Prostate gland (tissue), 2 donors: ENCODE results near the gene TBC1D24.

Experiments
- POLR2A ChIP-seq: fragments of 450-650 bp; IDR thresholded peaks from one replicate; pipeline ENCODE4 v1.6.1; 2016; ENCODE audit warnings: antibody characterized with exemption, mild to moderate bottlenecking
- TF ChIP-seq, protein P1 (sequence below), 4 experiments: fragments of 200-600 bp in 2 of 4; fragments of 450-650 bp in 2 of 4; sonication (generic) in 2 of 4; IDR thresholded peaks; 1 replicate in 3 of 4; 2 replicates in 1 of 4; pipeline ENCODE4 v1.5.1; 2016 to 2019; ENCODE audit warnings: antibody characterized with exemption in 4 of 4, mild to moderate bottlenecking in 2 of 4, moderate library complexity in 2 of 4

DNA sequence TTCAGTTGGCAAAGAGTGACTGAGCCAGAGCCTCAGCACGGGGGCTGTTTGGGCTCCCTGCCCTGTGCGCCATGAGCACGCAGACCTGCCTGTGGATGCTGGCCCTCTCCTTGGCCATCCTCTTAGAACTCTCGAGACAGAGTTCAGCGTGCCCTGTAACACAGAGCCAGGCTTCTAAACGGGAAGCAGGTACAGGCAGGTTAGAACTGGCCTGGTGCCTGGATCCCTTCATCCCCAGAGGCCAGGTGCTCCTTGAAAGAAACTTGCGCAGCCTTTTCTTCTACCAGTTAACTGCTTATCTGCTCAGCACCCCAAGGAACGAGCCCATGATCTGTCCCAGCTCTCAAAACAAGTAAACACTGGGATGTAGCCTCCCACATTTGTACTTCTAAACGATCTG is 38.8 kb upstream of the TBC1D24 start:
- TF ChIP-seq, protein P1, sequence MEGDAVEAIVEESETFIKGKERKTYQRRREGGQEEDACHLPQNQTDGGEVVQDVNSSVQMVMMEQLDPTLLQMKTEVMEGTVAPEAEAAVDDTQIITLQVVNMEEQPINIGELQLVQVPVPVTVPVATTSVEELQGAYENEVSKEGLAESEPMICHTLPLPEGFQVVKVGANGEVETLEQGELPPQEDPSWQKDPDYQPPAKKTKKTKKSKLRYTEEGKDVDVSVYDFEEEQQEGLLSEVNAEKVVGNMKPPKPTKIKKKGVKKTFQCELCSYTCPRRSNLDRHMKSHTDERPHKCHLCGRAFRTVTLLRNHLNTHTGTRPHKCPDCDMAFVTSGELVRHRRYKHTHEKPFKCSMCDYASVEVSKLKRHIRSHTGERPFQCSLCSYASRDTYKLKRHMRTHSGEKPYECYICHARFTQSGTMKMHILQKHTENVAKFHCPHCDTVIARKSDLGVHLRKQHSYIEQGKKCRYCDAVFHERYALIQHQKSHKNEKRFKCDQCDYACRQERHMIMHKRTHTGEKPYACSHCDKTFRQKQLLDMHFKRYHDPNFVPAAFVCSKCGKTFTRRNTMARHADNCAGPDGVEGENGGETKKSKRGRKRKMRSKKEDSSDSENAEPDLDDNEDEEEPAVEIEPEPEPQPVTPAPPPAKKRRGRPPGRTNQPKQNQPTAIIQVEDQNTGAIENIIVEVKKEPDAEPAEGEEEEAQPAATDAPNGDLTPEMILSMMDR (IDR thresholded peaks at IDR 0.05) = no peak
- TF ChIP-seq POLR2A = no peak
